Activated T-cell treated with anti-CD3 and anti-CD28 coated beads, Interleukin-2, amount 50 U/mL, for 24 hours (primary cell): ENCODE data around the gene RBP4.

Source experiments
- DNase-seq: peaks from one replicate; pipeline ENCODE4 v3.0.0-alpha.2; 2020
- H3K27ac Mint-ChIP-seq: 2 replicates; pipeline ENCODE4 v1.8.0; 2020; ENCODE audit warnings: mild to moderate bottlenecking, mixed read lengths
- H3K27me3 Mint-ChIP-seq: 2 replicates; pipeline ENCODE4 v1.8.0; 2020; ENCODE audit warnings: mixed read lengths
- H3K36me3 Mint-ChIP-seq: 2 replicates; pipeline ENCODE4 v1.8.0; 2020; ENCODE audit warnings: low read depth, mixed read lengths
- H3K4me1 Mint-ChIP-seq: 2 replicates; pipeline ENCODE4 v1.8.0; 2020; ENCODE audit warnings: low read depth, mixed read lengths
- H3K4me3 Mint-ChIP-seq: 2 replicates; pipeline ENCODE4 v1.8.0; 2020; ENCODE audit warnings: mild to moderate bottlenecking, moderate library complexity, mixed read lengths
- H3K9me3 Mint-ChIP-seq: 2 replicates; pipeline ENCODE4 v1.8.0; 2020; ENCODE audit warnings: mixed read lengths

The RBP4 gene

GRCh38 chr10:93601774-93602162 is 733 bp upstream of the RBP4 start:
- no peak overlapping the region for H3K27ac Mint-ChIP-seq
- no peaks in the 10 kb centered on the region for H3K36me3 Mint-ChIP-seq
- H3K9me3 Mint-ChIP-seq, result no peaks in the 10 kb centered on the region
- peaks cover 4% of the 10 kb centered on the region for H3K4me1 Mint-ChIP-seq
- DNase-seq, result no peak
- H3K4me3 Mint-ChIP-seq, result no peak overlapping the region
- peaks cover 56% of the 10 kb centered on the region for H3K27me3 Mint-ChIP-seq

DNA sequence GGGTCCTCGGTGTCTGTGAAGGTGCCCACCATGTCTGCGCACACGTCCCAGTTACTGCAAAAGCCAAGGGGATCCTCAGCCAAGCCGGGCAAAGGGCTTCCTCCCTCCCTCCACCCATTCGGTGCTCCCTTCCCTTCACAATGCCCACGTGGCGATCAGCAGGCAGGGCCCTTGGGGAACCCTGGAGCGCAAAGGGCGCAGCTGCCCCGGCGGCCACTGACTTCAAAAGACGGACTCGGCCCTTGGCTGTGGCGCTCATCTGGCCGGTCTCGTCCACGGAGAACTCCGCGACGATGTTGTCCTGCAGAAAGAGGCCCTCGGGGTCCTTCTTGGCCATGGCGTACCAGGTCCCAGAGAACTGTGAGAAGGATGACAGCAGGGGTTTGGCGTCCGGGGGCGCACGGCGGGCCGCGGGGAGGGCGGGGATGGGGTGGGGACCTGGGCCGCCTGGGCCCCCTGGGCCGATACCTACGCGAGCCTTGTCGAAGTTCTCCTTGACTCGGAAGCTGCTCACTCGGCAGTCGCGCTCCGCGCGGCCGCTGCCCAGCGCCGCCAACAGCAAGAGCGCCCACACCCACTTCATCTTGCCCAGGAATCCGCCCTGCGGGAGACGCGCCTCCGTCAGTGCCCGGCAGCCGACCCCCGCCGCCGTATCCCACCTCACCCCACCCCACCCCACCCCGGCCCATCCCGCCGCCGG is 439 bp downstream of the RBP4 start:
- Mint-ChIP-seq H3K4me1 (peaks cover 4% of the 10 kb centered on the region), H3K27me3 (peaks cover 48% of the 10 kb centered on the region), H3K36me3 (no peaks in the 10 kb centered on the region), H3K4me3 (no peak overlapping the region), H3K9me3 (no peaks in the 10 kb centered on the region), H3K27ac (no peak overlapping the region)
- no peak for DNase-seq

- Mint-ChIP-seq H3K9me3 (no peaks in the 10 kb centered on the region), H3K36me3 (no peaks in the 10 kb centered on the region), H3K27me3 (peaks cover 51% of the 10 kb centered on the region), H3K4me1 (peaks cover 4% of the 10 kb centered on the region), H3K4me3 (no peak overlapping the region), H3K27ac (no peak overlapping the region)
- DNase-seq, result no peak
These were observed 1.3 kb downstream of the RBP4 start for GRCh38 chr10:93599778-93600177.

- Mint-ChIP-seq H3K4me3 (no peak overlapping the region), H3K27ac (no peak overlapping the region), H3K9me3 (no peaks in the 10 kb centered on the region), H3K36me3 (no peaks in the 10 kb centered on the region), H3K4me1 (peaks cover 4% of the 10 kb centered on the region), H3K27me3 (peaks cover 47% of the 10 kb centered on the region)
- DNase-seq, result no peak
These were observed 1.7 kb downstream of the RBP4 start for GRCh38 chr10:93599335-93599734.

GRCh38 chr10:93598157-93598556 is 2.9 kb downstream of the RBP4 start:
- Mint-ChIP-seq H3K36me3 (no peaks in the 10 kb centered on the region), H3K27me3 (peaks cover 40% of the 10 kb centered on the region), H3K4me3 (no peak overlapping the region), H3K4me1 (peaks cover 4% of the 10 kb centered on the region), H3K9me3 (no peaks in the 10 kb centered on the region), H3K27ac (no peak overlapping the region)
- DNase-seq, result no peak

DNA sequence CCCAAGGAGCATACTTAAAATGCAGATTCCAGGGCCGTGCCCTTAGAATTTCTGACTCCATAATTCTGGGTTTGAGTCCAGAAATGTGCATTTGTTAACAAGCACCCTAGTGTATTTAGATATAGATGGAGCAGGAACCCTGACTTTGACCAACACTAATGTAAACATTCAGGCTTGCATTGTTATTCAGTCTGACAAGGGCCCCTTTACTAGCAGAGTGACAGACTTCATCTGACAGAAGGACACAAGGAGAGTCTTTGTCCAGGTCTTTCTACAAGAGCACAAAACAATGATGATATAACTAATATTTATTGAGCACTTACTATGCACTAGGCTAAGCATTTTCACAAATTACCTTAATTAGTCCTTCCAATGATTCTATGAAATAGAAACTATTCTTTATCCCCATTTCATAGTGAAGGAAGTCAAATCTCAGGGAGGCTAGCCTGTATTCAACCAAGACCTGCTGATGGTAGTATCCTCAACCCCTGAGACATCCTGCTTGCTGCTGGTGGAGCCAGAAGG is 3.9 kb downstream of the RBP4 start:
- Mint-ChIP-seq H3K36me3 (no peaks in the 10 kb centered on the region), H3K4me1 (peaks cover 4% of the 10 kb centered on the region), H3K9me3 (no peaks in the 10 kb centered on the region), H3K27me3 (peaks cover 30% of the 10 kb centered on the region), H3K27ac (no peak overlapping the region), H3K4me3 (no peak overlapping the region)
- DNase-seq, result no peak

DNA sequence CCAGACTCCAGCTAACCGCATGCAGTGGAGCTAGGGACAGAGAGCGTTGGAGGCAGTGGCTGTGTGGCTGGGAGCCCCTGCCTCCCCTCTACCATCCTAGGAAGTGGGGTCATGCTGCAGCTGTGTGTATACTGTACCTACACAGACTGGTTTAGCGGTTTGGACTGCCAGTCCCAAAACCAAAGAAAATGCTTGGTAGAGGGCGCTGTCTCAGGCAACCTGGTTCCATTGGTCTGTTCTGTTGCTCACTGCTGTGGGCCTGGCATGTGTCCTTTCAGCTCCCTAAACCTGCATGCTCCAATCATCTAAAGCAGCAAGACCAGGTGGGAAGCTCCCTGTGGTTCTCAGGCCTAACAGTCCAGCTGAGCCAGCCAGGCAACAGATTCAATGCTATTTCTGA is 4.5 kb downstream of the RBP4 start:
- H3K4me3 Mint-ChIP-seq, result no peak overlapping the region
- H3K9me3 Mint-ChIP-seq, result no peaks in the 10 kb centered on the region
- no peak overlapping the region for H3K27ac Mint-ChIP-seq
- peaks cover under 1% of the 10 kb centered on the region for H3K4me1 Mint-ChIP-seq
- DNase-seq, result no peak
- no peaks in the 10 kb centered on the region for H3K36me3 Mint-ChIP-seq
- H3K27me3 Mint-ChIP-seq, result peaks cover 24% of the 10 kb centered on the region

DNA sequence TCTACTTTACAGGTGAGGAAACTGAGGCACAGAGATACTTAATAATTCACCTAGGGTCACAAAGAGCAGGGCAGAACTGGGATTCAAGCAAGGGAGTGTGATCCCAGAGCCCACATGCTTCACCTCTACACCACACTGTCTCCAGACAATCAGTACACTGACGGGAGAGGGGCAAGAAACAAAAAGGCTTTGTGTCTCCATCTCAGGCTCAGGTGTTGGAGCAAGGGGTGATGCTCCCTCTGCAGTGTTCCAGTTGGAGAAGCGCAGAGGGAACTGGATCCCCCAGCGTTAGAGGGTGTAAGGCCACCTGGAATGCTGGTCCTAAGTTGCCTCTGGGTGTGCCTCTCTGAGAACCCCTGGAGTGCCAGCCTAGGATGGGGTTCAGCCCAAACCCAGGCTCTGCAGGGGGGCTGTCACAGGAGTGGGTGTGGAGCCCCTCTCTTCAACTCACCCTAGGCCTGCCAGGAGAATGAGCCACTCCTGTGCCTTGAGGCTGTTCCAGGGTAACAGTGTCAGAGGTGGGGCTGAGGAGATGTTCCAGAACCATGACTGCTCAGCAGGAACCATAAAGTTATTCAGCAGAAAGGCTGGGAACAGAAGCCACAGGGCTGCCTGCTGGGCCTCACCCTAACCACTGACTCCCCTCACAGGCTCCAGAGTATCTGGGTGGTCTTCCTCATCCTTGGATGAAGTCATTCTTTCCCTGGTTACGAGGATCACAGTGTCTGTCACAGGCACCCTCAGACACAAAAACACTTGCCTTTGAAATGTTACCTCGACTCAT is 5.5 kb downstream of the RBP4 start:
- DNase-seq, result no peak
- Mint-ChIP-seq H3K27ac (no peak overlapping the region), H3K4me3 (no peak overlapping the region), H3K9me3 (no peaks in the 10 kb centered on the region), H3K36me3 (no peaks in the 10 kb centered on the region), H3K4me1 (no peaks in the 10 kb centered on the region), H3K27me3 (peaks cover 21% of the 10 kb centered on the region)

DNA sequence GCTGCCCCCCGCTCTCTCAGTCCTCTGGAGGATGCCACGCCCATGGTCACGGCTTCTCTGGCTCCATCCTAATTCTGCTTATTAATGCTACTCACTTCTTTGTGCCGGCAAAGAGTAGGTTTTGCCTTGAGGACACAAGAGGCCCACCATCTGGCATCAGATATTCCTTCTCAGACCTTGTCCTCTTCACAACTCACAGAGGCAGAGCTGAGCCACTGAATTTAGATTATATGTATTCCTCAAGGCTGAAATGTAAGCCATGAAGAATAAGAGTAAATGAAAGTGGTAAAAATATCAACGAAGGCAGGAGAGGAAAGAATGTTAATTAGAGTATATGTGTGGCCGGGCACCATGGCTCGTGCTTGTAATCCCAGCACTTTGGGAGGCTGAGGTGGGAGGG is 6.5 kb downstream of the RBP4 start:
- no peaks in the 10 kb centered on the region for H3K4me1 Mint-ChIP-seq
- no peak for DNase-seq
- no peak overlapping the region for H3K27ac Mint-ChIP-seq
- no peaks in the 10 kb centered on the region for H3K9me3 Mint-ChIP-seq
- no peak overlapping the region for H3K4me3 Mint-ChIP-seq
- H3K27me3 Mint-ChIP-seq, result peaks cover 11% of the 10 kb centered on the region
- no peaks in the 10 kb centered on the region for H3K36me3 Mint-ChIP-seq

DNA sequence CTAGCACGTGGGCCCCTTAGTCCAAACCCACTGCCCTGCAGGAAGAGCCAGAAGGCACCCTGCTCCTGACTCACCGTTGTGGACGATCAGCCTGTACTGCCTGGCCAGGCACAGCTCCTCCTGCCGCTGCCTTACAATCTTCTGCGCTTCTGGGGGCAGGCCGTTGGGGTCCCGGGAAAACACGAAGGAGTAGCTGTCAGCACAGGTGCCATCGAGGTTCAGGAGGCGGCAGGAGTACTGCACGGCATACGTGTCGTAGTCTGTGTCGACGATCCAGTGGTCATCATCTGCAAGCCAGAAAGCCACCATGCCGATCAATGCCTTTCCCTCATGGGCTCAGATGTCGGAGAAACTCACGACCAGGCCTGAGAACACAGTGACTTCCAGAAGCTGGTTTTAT is 7.3 kb downstream of the RBP4 start:
- peaks cover 14% of the 10 kb centered on the region for H3K27me3 Mint-ChIP-seq
- H3K9me3 Mint-ChIP-seq, result no peaks in the 10 kb centered on the region
- no peak overlapping the region for H3K4me3 Mint-ChIP-seq
- H3K36me3 Mint-ChIP-seq, result no peaks in the 10 kb centered on the region
- H3K27ac Mint-ChIP-seq, result no peak overlapping the region
- no peaks in the 10 kb centered on the region for H3K4me1 Mint-ChIP-seq
- DNase-seq, result no peak

- Mint-ChIP-seq H3K9me3 (no peaks in the 10 kb centered on the region), H3K27ac (no peak overlapping the region), H3K27me3 (peaks cover 16% of the 10 kb centered on the region), H3K36me3 (no peaks in the 10 kb centered on the region), H3K4me3 (no peak overlapping the region), H3K4me1 (no peaks in the 10 kb centered on the region)
- no peak for DNase-seq
These were observed 7.8 kb downstream of the RBP4 start for GRCh38 chr10:93593254-93593653.

GRCh38 chr10:93591065-93591808 is 9.8 kb downstream of the RBP4 start:
- H3K4me3 Mint-ChIP-seq, result no peak overlapping the region
- H3K27me3 Mint-ChIP-seq, result peaks cover 18% of the 10 kb centered on the region
- H3K36me3 Mint-ChIP-seq, result no peaks in the 10 kb centered on the region
- no peak overlapping the region for H3K27ac Mint-ChIP-seq
- DNase-seq, result no peak
- H3K9me3 Mint-ChIP-seq, result no peaks in the 10 kb centered on the region
- H3K4me1 Mint-ChIP-seq, result no peaks in the 10 kb centered on the region

DNA sequence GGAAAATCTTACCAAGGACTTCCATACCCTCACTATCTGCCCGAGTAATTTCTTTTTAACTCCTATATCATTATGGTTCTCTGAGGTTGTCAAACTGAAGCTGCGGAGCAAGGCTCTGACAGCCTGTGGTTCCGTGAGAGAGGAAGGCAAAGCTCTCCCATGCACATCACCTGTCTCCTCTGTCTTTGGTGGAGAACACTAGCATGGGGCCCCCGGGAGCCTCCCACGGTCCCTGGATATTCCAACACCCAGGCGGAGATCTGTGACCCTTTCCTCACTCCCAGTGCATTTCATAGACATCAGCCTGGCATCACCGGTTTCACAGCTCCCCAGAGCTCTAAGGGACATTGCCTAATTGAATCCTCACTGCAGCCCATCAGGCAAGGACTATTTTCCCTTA is 10.4 kb downstream of the RBP4 start:
- no peaks in the 10 kb centered on the region for H3K36me3 Mint-ChIP-seq
- no peak overlapping the region for H3K4me3 Mint-ChIP-seq
- no peaks in the 10 kb centered on the region for H3K4me1 Mint-ChIP-seq
- no peak for DNase-seq
- H3K27ac Mint-ChIP-seq, result no peak overlapping the region
- peaks cover 18% of the 10 kb centered on the region for H3K27me3 Mint-ChIP-seq
- H3K9me3 Mint-ChIP-seq, result no peaks in the 10 kb centered on the region

DNA sequence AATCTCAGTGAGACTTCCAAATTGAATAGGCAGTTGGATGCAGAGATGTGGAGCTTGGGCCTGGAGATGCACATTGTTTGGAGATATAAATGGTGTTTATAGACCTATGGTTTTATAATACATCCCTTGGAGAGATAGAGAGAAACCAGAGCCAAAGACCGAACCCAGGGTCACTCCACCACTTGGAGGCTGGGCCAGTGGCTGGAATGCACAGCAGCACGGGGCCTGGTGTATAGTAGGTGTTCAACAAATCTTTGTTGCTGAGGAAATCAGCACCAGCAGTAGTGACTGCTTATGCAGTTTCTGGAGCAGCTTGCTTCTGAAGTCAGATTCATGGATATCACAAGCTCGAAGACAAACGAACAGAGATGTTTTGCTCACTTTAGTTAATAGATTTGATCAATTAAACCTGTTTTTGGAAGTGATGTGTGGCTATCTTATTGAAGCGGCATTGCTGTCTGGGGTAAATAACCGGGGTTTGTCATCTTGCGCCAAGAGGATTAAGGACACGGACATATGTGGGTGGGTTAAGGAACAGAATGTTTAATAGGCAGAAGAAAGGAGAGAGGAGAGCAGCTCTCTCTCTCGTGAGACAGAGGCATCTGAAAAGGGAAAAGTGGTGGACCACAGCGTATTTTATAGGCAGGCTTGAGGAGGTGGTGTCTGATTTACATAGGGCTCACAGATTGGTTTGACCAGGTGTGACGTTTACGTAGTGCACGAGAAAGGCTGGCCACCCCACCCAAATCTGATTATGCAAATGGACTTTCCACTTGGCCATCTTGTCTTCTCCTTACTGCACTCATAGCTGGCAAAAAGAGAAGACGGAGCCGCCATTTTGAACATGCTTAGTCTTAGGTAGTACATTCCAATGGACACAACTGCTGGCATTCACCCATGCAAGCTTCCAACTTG is 11.1 kb downstream of the RBP4 start:
- no peaks in the 10 kb centered on the region for H3K36me3 Mint-ChIP-seq
- no peak overlapping the region for H3K4me3 Mint-ChIP-seq
- peaks cover 14% of the 10 kb centered on the region for H3K27me3 Mint-ChIP-seq
- no peak for DNase-seq
- H3K9me3 Mint-ChIP-seq, result no peaks in the 10 kb centered on the region
- H3K27ac Mint-ChIP-seq, result no peak overlapping the region
- no peaks in the 10 kb centered on the region for H3K4me1 Mint-ChIP-seq
